Measurements from ENCODE around the gene INSC.
A peak's percentile ranks its signal among the peaks of the same experiment; 100 is the strongest.

The INSC gene

GRCh38 chr11:15266999-15267398 is 152.3 kb downstream of the INSC start:
- H3K9ac ChIP-seq (ENCODE audit: low read length), result no peak overlapping the region
- H3K9me3 ChIP-seq (ENCODE audit: control insufficient read depth, low read length), result peaks cover 18% of the 10 kb centered on the region
- no peaks in the 10 kb centered on the region for H3K4me1 ChIP-seq (ENCODE audit: control insufficient read depth, insufficient read depth, low read length)
- no peaks in the 10 kb centered on the region for H3K36me3 ChIP-seq (ENCODE audit: control insufficient read depth, insufficient read depth, low read length, severe bottlenecking)
- no peak for DNase-seq (ENCODE audit: low read depth)
- no peaks in the 10 kb centered on the region for H3K27me3 ChIP-seq (replicated peaks; ENCODE audit: control insufficient read depth, insufficient read depth, low read length)
- H3K4me3 ChIP-seq (ENCODE audit: low read length), result no peak overlapping the region

- Histone ChIP-seq H3K27me3 (replicated peaks; ENCODE audit: control insufficient read depth, insufficient read depth, low read length) (no peaks in the 10 kb centered on the region), H3K4me1 (ENCODE audit: control insufficient read depth, insufficient read depth, low read length) (no peaks in the 10 kb centered on the region), H3K9ac (ENCODE audit: low read length) (no peak overlapping the region), H3K4me3 (ENCODE audit: low read length) (no peak overlapping the region), H3K9me3 (ENCODE audit: control insufficient read depth, low read length) (peaks cover 18% of the 10 kb centered on the region), H3K36me3 (ENCODE audit: control insufficient read depth, insufficient read depth, low read length, severe bottlenecking) (no peaks in the 10 kb centered on the region)
- DNase-seq (ENCODE audit: low read depth), result no peak
Measured at GRCh38 chr11:15268598-15268997, 153.9 kb downstream of the INSC start.

GRCh38 chr11:15275141-15275540 is 160.4 kb downstream of the INSC start:
- no peaks in the 10 kb centered on the region for H3K4me1 ChIP-seq (ENCODE audit: control insufficient read depth, insufficient read depth, low read length)
- no peaks in the 10 kb centered on the region for H3K9me3 ChIP-seq (ENCODE audit: control insufficient read depth, low read length)
- H3K4me3 ChIP-seq (ENCODE audit: low read length), result no peak overlapping the region
- H3K27me3 ChIP-seq (replicated peaks; ENCODE audit: control insufficient read depth, insufficient read depth, low read length), result peaks cover 16% of the 10 kb centered on the region
- H3K9ac ChIP-seq (ENCODE audit: low read length), result no peak overlapping the region
- no peaks in the 10 kb centered on the region for H3K36me3 ChIP-seq (ENCODE audit: control insufficient read depth, insufficient read depth, low read length, severe bottlenecking)
- no peak for DNase-seq (ENCODE audit: low read depth)

GRCh38 chr11:15276621-15277020 is 161.9 kb downstream of the INSC start:
- H3K4me1 ChIP-seq (ENCODE audit: control insufficient read depth, insufficient read depth, low read length), result no peaks in the 10 kb centered on the region
- peaks cover 16% of the 10 kb centered on the region for H3K27me3 ChIP-seq (replicated peaks; ENCODE audit: control insufficient read depth, insufficient read depth, low read length)
- H3K9ac ChIP-seq (ENCODE audit: low read length), result no peak overlapping the region
- no peaks in the 10 kb centered on the region for H3K36me3 ChIP-seq (ENCODE audit: control insufficient read depth, insufficient read depth, low read length, severe bottlenecking)
- H3K4me3 ChIP-seq (ENCODE audit: low read length), result no peak overlapping the region
- DNase-seq (ENCODE audit: low read depth), result peak; percentile 22
- no peaks in the 10 kb centered on the region for H3K9me3 ChIP-seq (ENCODE audit: control insufficient read depth, low read length)

- DNase-seq (ENCODE audit: low read depth), result peak; percentile 30
- Histone ChIP-seq H3K9me3 (ENCODE audit: control insufficient read depth, low read length) (no peaks in the 10 kb centered on the region), H3K4me1 (ENCODE audit: control insufficient read depth, insufficient read depth, low read length) (no peaks in the 10 kb centered on the region), H3K27me3 (replicated peaks; ENCODE audit: control insufficient read depth, insufficient read depth, low read length) (peaks cover 16% of the 10 kb centered on the region), H3K36me3 (ENCODE audit: control insufficient read depth, insufficient read depth, low read length, severe bottlenecking) (no peaks in the 10 kb centered on the region), H3K9ac (ENCODE audit: low read length) (no peak overlapping the region), H3K4me3 (ENCODE audit: low read length) (no peak overlapping the region)
Measured at GRCh38 chr11:15278128-15278527, 163.4 kb downstream of the INSC start.

GRCh38 chr11:15280393-15280792 is 165.7 kb downstream of the INSC start:
- Histone ChIP-seq H3K9ac (ENCODE audit: low read length) (no peak overlapping the region), H3K4me3 (ENCODE audit: low read length) (no peak overlapping the region), H3K4me1 (ENCODE audit: control insufficient read depth, insufficient read depth, low read length) (no peaks in the 10 kb centered on the region), H3K36me3 (ENCODE audit: control insufficient read depth, insufficient read depth, low read length, severe bottlenecking) (no peaks in the 10 kb centered on the region), H3K9me3 (ENCODE audit: control insufficient read depth, low read length) (no peaks in the 10 kb centered on the region), H3K27me3 (replicated peaks; ENCODE audit: control insufficient read depth, insufficient read depth, low read length) (peaks cover 13% of the 10 kb centered on the region)
- no peak for DNase-seq (ENCODE audit: low read depth)

- no peak overlapping the region for H3K4me3 ChIP-seq (ENCODE audit: low read length)
- H3K9ac ChIP-seq (ENCODE audit: low read length), result no peak overlapping the region
- H3K27me3 ChIP-seq (replicated peaks; ENCODE audit: control insufficient read depth, insufficient read depth, low read length), result no peaks in the 10 kb centered on the region
- H3K9me3 ChIP-seq (ENCODE audit: control insufficient read depth, low read length), result no peaks in the 10 kb centered on the region
- no peaks in the 10 kb centered on the region for H3K4me1 ChIP-seq (ENCODE audit: control insufficient read depth, insufficient read depth, low read length)
- no peak for DNase-seq (ENCODE audit: low read depth)
- H3K36me3 ChIP-seq (ENCODE audit: control insufficient read depth, insufficient read depth, low read length, severe bottlenecking), result no peaks in the 10 kb centered on the region
Measured at GRCh38 chr11:15282754-15283153, 168.0 kb downstream of the INSC start.

- no peaks in the 10 kb centered on the region for H3K27me3 ChIP-seq (replicated peaks; ENCODE audit: control insufficient read depth, insufficient read depth, low read length)
- no peaks in the 10 kb centered on the region for H3K9me3 ChIP-seq (ENCODE audit: control insufficient read depth, low read length)
- H3K4me3 ChIP-seq (ENCODE audit: low read length), result no peak overlapping the region
- H3K4me1 ChIP-seq (ENCODE audit: control insufficient read depth, insufficient read depth, low read length), result no peaks in the 10 kb centered on the region
- no peak overlapping the region for H3K9ac ChIP-seq (ENCODE audit: low read length)
- no peak for DNase-seq (ENCODE audit: low read depth)
- no peaks in the 10 kb centered on the region for H3K36me3 ChIP-seq (ENCODE audit: control insufficient read depth, insufficient read depth, low read length, severe bottlenecking)
Measured at GRCh38 chr11:15286465-15286864, 171.7 kb downstream of the INSC start.

GRCh38 chr11:15288863-15289262 is 174.1 kb downstream of the INSC start:
- Histone ChIP-seq H3K4me3 (ENCODE audit: low read length) (no peak overlapping the region), H3K36me3 (ENCODE audit: control insufficient read depth, insufficient read depth, low read length, severe bottlenecking) (no peaks in the 10 kb centered on the region), H3K27me3 (replicated peaks; ENCODE audit: control insufficient read depth, insufficient read depth, low read length) (peaks cover 3% of the 10 kb centered on the region), H3K9me3 (ENCODE audit: control insufficient read depth, low read length) (no peaks in the 10 kb centered on the region), H3K9ac (ENCODE audit: low read length) (no peak overlapping the region), H3K4me1 (ENCODE audit: control insufficient read depth, insufficient read depth, low read length) (no peaks in the 10 kb centered on the region)
- no peak for DNase-seq (ENCODE audit: low read depth)

- peaks cover 3% of the 10 kb centered on the region for H3K27me3 ChIP-seq (replicated peaks; ENCODE audit: control insufficient read depth, insufficient read depth, low read length)
- no peaks in the 10 kb centered on the region for H3K9me3 ChIP-seq (ENCODE audit: control insufficient read depth, low read length)
- no peaks in the 10 kb centered on the region for H3K4me1 ChIP-seq (ENCODE audit: control insufficient read depth, insufficient read depth, low read length)
- DNase-seq (ENCODE audit: low read depth), result no peak
- H3K4me3 ChIP-seq (ENCODE audit: low read length), result no peak overlapping the region
- H3K36me3 ChIP-seq (ENCODE audit: control insufficient read depth, insufficient read depth, low read length, severe bottlenecking), result no peaks in the 10 kb centered on the region
- no peak overlapping the region for H3K9ac ChIP-seq (ENCODE audit: low read length)
Measured at GRCh38 chr11:15289723-15290122, 175.0 kb downstream of the INSC start.

GRCh38 chr11:15291885-15292284 is 177.2 kb downstream of the INSC start:
- no peak for DNase-seq (ENCODE audit: low read depth)
- Histone ChIP-seq H3K4me1 (ENCODE audit: control insufficient read depth, insufficient read depth, low read length) (no peaks in the 10 kb centered on the region), H3K36me3 (ENCODE audit: control insufficient read depth, insufficient read depth, low read length, severe bottlenecking) (no peaks in the 10 kb centered on the region), H3K4me3 (ENCODE audit: low read length) (no peak overlapping the region), H3K9me3 (ENCODE audit: control insufficient read depth, low read length) (no peaks in the 10 kb centered on the region), H3K9ac (ENCODE audit: low read length) (no peak overlapping the region), H3K27me3 (replicated peaks; ENCODE audit: control insufficient read depth, insufficient read depth, low read length) (peaks cover 3% of the 10 kb centered on the region)

GRCh38 chr11:15293975-15294620 is 179.4 kb downstream of the INSC start:
- Histone ChIP-seq H3K9me3 (ENCODE audit: control insufficient read depth, low read length) (no peaks in the 10 kb centered on the region), H3K4me3 (ENCODE audit: low read length) (no peak overlapping the region), H3K4me1 (ENCODE audit: control insufficient read depth, insufficient read depth, low read length) (no peaks in the 10 kb centered on the region), H3K27me3 (replicated peaks; ENCODE audit: control insufficient read depth, insufficient read depth, low read length) (peaks cover 3% of the 10 kb centered on the region), H3K36me3 (ENCODE audit: control insufficient read depth, insufficient read depth, low read length, severe bottlenecking) (no peaks in the 10 kb centered on the region), H3K9ac (ENCODE audit: low read length) (no peak overlapping the region)
- DNase-seq (ENCODE audit: low read depth), result no peak
